Gastroesophageal sphincter (tissue), 3 donors: Measurements from ENCODE around the gene AIF1.

Experiments
- POLR2A ChIP-seq, 2 donors: fragments of 450-650 bp; IDR thresholded peaks; one replicate each; pipeline ENCODE4 v1.6.1; 2017; ENCODE audit warnings: antibody characterized with exemption in 2 of 2, mild to moderate bottlenecking in 2 of 2, moderate library complexity in 1 of 2
- TF ChIP-seq, protein P1 (sequence below), 4 experiments: fragments of 200-600 bp in 2 of 4; fragments of 450-650 bp in 2 of 4; sonication (generic) in 1 of 4; IDR thresholded peaks; one replicate each; pipeline ENCODE4 v1.5.1; 2017 to 2019; ENCODE audit warnings: antibody characterized with exemption in 4 of 4, mild to moderate bottlenecking in 2 of 4, moderate library complexity in 2 of 4

DNA sequence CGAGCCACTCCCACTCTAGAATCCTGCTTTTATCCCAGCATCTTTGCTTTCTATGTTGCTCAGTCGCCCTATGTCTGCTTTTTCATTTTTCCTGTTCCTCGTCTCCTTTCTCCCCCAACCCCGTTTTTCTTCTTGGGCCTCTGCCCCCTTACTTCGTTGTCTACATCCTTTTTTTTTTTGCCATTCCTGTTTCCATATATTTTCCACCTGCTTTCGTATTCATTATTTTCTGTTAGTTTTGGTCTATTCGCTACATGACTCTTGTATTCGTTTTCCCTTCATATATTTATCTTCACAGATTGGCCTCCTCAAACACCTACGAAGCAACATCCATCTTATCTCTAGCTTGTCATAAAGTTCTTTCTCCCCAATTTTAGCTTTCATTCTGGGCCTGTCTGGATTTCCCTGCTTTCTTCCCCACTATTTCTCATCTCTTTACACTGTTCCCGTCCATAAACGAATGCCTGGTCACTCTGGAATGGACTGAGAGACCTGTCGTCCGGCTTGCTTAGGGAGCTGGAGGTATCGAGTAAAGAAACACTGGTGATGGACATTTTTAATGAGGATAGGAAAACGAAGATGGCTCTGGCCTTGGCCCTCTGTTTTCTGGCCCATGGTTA lies 6.4 kb downstream of the AIF1 start:
- TF ChIP-seq, protein P1, sequence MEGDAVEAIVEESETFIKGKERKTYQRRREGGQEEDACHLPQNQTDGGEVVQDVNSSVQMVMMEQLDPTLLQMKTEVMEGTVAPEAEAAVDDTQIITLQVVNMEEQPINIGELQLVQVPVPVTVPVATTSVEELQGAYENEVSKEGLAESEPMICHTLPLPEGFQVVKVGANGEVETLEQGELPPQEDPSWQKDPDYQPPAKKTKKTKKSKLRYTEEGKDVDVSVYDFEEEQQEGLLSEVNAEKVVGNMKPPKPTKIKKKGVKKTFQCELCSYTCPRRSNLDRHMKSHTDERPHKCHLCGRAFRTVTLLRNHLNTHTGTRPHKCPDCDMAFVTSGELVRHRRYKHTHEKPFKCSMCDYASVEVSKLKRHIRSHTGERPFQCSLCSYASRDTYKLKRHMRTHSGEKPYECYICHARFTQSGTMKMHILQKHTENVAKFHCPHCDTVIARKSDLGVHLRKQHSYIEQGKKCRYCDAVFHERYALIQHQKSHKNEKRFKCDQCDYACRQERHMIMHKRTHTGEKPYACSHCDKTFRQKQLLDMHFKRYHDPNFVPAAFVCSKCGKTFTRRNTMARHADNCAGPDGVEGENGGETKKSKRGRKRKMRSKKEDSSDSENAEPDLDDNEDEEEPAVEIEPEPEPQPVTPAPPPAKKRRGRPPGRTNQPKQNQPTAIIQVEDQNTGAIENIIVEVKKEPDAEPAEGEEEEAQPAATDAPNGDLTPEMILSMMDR (IDR thresholded peaks at IDR 0.05): no peak
- TF ChIP-seq POLR2A (IDR thresholded peaks at IDR 0.05): no peak
